IMR-90 (cell line): Measurements from ENCODE around the gene KDM6B.

Experiments used
- BHLHE40 ChIP-seq: fragments of 150-350 bp; IDR thresholded peaks from 2 replicates; pipeline ENCODE4 v1.6.1; 2016; ENCODE audit warnings: mild to moderate bottlenecking, low read depth, low read length
- CEBPB ChIP-seq: IDR thresholded peaks from 2 replicates; pipeline ENCODE4 v1.6.1; 2012; ENCODE audit warnings: low read depth, low read length, improper control_type of control experiment
- MAZ ChIP-seq: IDR thresholded peaks from 2 replicates; pipeline ENCODE4 v1.6.1; 2012; ENCODE audit warnings: low read depth, mild to moderate bottlenecking, low read length, improper control_type of control experiment, moderate library complexity, borderline replicate concordance
- POLR2A ChIP-seq: IDR thresholded peaks from 2 replicates; pipeline ENCODE4 v1.6.1; 2012; ENCODE audit warnings: mild to moderate bottlenecking, low read depth, low read length
- RAD21 ChIP-seq: IDR thresholded peaks from 2 replicates; pipeline ENCODE4 v1.6.1; 2012; ENCODE audit warnings: low read length, improper control_type of control experiment
- SMC3 ChIP-seq: fragments of 150-350 bp; IDR thresholded peaks from 2 replicates; pipeline ENCODE4 v1.6.1; 2016; ENCODE audit warnings: low read depth, mild to moderate bottlenecking, antibody characterized with exemption, low read length, moderate library complexity
- TF ChIP-seq, protein P1 (sequence below): fragments of 150-350 bp; IDR thresholded peaks from 2 replicates; pipeline ENCODE4 v1.6.1; 2017; ENCODE audit warnings: mild to moderate bottlenecking, antibody characterized with exemption, low read length, low read depth
- TF ChIP-seq, protein P2 (sequence below): conservative IDR thresholded peaks from 2 replicates; pipeline ENCODE4 v1.5.1; 2012; ENCODE audit warnings: mild to moderate bottlenecking, low read depth, low read length, improper control_type of control experiment

DNA sequence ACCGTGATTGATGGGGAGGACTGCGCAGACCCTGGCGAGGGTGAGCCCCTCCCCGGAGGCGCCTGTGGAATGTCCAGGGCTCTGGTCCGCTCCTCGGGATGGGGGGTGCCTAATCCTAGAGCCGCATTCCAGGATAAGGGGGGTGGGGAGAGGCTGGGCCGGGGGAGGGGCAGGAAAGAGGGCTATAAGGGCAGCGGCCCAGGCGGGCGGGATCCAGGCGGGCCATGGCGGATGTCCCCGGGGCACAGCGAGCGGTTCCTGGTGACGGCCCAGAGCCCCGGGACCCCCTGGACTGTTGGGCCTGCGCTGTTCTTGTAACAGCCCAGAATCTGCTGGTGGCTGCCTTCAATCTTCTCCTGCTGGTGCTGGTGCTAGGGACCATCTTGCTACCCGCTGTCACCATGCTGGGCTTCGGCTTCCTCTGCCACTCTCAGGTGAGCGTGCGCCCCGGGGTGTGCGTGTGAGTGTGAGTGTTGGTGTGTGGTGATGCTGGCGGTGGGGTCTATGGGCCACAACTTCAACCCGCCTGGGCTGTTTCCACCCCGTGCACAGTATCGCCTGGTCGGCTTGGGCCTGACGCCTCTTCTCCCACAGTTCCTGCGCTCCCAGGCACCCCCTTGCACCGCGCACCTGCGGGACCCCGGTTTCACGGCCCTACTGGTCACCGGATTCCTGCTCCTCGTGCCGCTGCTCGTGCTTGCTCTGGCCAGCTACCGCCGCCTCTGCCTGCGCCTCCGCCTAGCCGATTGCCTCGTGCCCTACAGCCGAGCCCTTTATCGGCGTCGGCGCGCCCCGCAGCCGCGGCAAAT is 21.0 kb downstream of the KDM6B start, which contains the start of gene TMEM88:
- TF ChIP-seq, protein P1, sequence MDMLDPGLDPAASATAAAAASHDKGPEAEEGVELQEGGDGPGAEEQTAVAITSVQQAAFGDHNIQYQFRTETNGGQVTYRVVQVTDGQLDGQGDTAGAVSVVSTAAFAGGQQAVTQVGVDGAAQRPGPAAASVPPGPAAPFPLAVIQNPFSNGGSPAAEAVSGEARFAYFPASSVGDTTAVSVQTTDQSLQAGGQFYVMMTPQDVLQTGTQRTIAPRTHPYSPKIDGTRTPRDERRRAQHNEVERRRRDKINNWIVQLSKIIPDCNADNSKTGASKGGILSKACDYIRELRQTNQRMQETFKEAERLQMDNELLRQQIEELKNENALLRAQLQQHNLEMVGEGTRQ: no peak
- TF ChIP-seq POLR2A: no peak
- TF ChIP-seq, protein P2, sequence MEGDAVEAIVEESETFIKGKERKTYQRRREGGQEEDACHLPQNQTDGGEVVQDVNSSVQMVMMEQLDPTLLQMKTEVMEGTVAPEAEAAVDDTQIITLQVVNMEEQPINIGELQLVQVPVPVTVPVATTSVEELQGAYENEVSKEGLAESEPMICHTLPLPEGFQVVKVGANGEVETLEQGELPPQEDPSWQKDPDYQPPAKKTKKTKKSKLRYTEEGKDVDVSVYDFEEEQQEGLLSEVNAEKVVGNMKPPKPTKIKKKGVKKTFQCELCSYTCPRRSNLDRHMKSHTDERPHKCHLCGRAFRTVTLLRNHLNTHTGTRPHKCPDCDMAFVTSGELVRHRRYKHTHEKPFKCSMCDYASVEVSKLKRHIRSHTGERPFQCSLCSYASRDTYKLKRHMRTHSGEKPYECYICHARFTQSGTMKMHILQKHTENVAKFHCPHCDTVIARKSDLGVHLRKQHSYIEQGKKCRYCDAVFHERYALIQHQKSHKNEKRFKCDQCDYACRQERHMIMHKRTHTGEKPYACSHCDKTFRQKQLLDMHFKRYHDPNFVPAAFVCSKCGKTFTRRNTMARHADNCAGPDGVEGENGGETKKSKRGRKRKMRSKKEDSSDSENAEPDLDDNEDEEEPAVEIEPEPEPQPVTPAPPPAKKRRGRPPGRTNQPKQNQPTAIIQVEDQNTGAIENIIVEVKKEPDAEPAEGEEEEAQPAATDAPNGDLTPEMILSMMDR: no peak
- no peak for TF ChIP-seq CEBPB
- no peak for TF ChIP-seq MAZ
- TF ChIP-seq SMC3: no peak
- TF ChIP-seq BHLHE40: no peak
- TF ChIP-seq RAD21: no peak
